Measurements from ENCODE around the gene SIL1.
"Not testable (repeated sequence)": the region's sequence is repeated elsewhere in the genome, so short reads cannot be mapped to it uniquely, and the experiment has no call there.

SIL1 gene

GRCh38 chr5:139038613-139039305 lies 159.4 kb downstream of the SIL1 start:
- no peak overlapping the region for H3K4me3 ChIP-seq (ENCODE audit: low read depth, low read length)

- no peak overlapping the region for H3K4me3 ChIP-seq (ENCODE audit: low read depth, low read length)
Measured at GRCh38 chr5:139037732-139038131, 160.4 kb downstream of the SIL1 start.

GRCh38 chr5:139036332-139036731 lies 161.8 kb downstream of the SIL1 start:
- not testable (repeated sequence) for H3K4me3 ChIP-seq (ENCODE audit: low read depth, low read length)

- no peak overlapping the region for H3K4me3 ChIP-seq (ENCODE audit: low read depth, low read length)
Measured at GRCh38 chr5:139027150-139027549, 171.0 kb downstream of the SIL1 start.

GRCh38 chr5:139025651-139026050 lies 172.5 kb downstream of the SIL1 start:
- H3K4me3 ChIP-seq (ENCODE audit: low read depth, low read length), result no peak overlapping the region

GRCh38 chr5:139023286-139023685 lies 174.9 kb downstream of the SIL1 start:
- H3K4me3 ChIP-seq (ENCODE audit: low read depth, low read length), result no peak overlapping the region

- no peak overlapping the region for H3K4me3 ChIP-seq (ENCODE audit: low read depth, low read length)
Measured at GRCh38 chr5:139022528-139022927, 175.6 kb downstream of the SIL1 start.

- H3K4me3 ChIP-seq (ENCODE audit: low read depth, low read length), result no peak overlapping the region
Measured at GRCh38 chr5:139021346-139021745, 176.8 kb downstream of the SIL1 start.

GRCh38 chr5:139019880-139020279 lies 178.3 kb downstream of the SIL1 start:
- H3K4me3 ChIP-seq (ENCODE audit: low read depth, low read length), result no peak overlapping the region

- no peak overlapping the region for H3K4me3 ChIP-seq (ENCODE audit: low read depth, low read length)
Measured at GRCh38 chr5:139019211-139019610, 179.0 kb downstream of the SIL1 start.

- H3K4me3 ChIP-seq (ENCODE audit: low read depth, low read length), result no peak overlapping the region
Measured at GRCh38 chr5:139017624-139018023, 180.5 kb downstream of the SIL1 start.

- no peak overlapping the region for H3K4me3 ChIP-seq (ENCODE audit: low read depth, low read length)
Measured at GRCh38 chr5:139016186-139016585, 182.0 kb downstream of the SIL1 start.

- no peak overlapping the region for H3K4me3 ChIP-seq (ENCODE audit: low read depth, low read length)
Measured at GRCh38 chr5:139014726-139015125, 183.4 kb downstream of the SIL1 start.

GRCh38 chr5:139012176-139012575 lies 186.0 kb downstream of the SIL1 start:
- H3K4me3 ChIP-seq (ENCODE audit: low read depth, low read length), result no peak overlapping the region

GRCh38 chr5:139011156-139011555 lies 187.0 kb downstream of the SIL1 start:
- H3K4me3 ChIP-seq (ENCODE audit: low read depth, low read length), result peak overlapping the region; percentile 17

GRCh38 chr5:139004374-139005307 lies 193.5 kb downstream of the SIL1 start:
- no peak overlapping the region for H3K4me3 ChIP-seq (ENCODE audit: low read depth, low read length)

- no peak overlapping the region for H3K4me3 ChIP-seq (ENCODE audit: low read depth, low read length)
Measured at GRCh38 chr5:138999674-139000073, 198.5 kb downstream of the SIL1 start.

GRCh38 chr5:138998521-138998920 lies 199.6 kb downstream of the SIL1 start:
- no peak overlapping the region for H3K4me3 ChIP-seq (ENCODE audit: low read depth, low read length)

GRCh38 chr5:138996120-138996519 lies 202.0 kb downstream of the SIL1 start:
- no peak overlapping the region for H3K4me3 ChIP-seq (ENCODE audit: low read depth, low read length)

GRCh38 chr5:138990986-138991590 lies 207.1 kb downstream of the SIL1 start:
- H3K4me3 ChIP-seq (ENCODE audit: low read depth, low read length), result no peak overlapping the region

- H3K4me3 ChIP-seq (ENCODE audit: low read depth, low read length), result no peak overlapping the region
Measured at GRCh38 chr5:138989720-138990119, 208.4 kb downstream of the SIL1 start.
